PC-3 (cell line): ENCODE measurements around the gene CYBC1.

Source experiments
- EZH2 ChIP-seq: fragments of 300-600 bp; sonication (generic); IDR thresholded peaks from one replicate; pipeline ENCODE4 v1.6.1; 2017; ENCODE audit warnings: antibody characterized with exemption, mild to moderate bottlenecking, low read length; ENCODE audit not compliant: unreplicated experiment
- TF ChIP-seq, protein P1 (sequence below): fragments of 300-600 bp; sonication (generic); conservative IDR thresholded peaks from 2 replicates; pipeline ENCODE4 v1.5.1; 2017; ENCODE audit warnings: antibody characterized with exemption, low read depth, mild to moderate bottlenecking, low read length

DNA sequence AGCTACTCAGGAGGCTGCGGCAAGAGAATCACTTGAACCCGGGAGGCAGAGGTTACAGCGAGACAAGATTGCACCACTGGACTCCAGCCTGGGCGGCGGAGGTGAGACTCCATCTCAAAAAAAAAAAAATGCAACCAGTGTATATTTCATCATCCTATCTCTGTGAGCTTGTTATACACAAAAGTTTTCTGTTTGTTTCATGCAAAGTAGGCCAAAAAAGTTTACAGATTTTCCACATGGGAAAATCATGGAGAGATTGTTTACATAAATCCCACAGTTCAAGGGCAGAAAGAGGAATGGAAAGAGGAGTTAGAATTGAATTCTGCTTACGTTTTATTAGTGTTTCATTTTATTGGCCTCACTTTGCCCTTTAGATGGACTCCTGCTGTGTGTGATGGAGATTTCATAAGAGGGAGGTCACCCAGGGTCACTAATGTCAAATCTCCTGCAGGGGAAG lies 32.7 kb upstream of the CYBC1 start:
- TF ChIP-seq, protein P1, sequence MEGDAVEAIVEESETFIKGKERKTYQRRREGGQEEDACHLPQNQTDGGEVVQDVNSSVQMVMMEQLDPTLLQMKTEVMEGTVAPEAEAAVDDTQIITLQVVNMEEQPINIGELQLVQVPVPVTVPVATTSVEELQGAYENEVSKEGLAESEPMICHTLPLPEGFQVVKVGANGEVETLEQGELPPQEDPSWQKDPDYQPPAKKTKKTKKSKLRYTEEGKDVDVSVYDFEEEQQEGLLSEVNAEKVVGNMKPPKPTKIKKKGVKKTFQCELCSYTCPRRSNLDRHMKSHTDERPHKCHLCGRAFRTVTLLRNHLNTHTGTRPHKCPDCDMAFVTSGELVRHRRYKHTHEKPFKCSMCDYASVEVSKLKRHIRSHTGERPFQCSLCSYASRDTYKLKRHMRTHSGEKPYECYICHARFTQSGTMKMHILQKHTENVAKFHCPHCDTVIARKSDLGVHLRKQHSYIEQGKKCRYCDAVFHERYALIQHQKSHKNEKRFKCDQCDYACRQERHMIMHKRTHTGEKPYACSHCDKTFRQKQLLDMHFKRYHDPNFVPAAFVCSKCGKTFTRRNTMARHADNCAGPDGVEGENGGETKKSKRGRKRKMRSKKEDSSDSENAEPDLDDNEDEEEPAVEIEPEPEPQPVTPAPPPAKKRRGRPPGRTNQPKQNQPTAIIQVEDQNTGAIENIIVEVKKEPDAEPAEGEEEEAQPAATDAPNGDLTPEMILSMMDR = no peak
- TF ChIP-seq EZH2 = no peak
